Thoracic aorta (tissue), 2 donors: Measurements from ENCODE around the gene MCUB. TPM values are rescaled to one million over a fixed set of nuclear protein-coding genes. Genes with fewer than 3 reads are reported as not detected.
"Not testable (repeated sequence)": the region's sequence is repeated elsewhere in the genome, so short reads cannot be mapped to it uniquely, and the experiment has no call there.

Experiments used
- ATAC-seq: fragments of 150-250 bp; one replicate; pipeline ENCODE4 v1.8.0; 2017; ENCODE audit warnings: low read depth; ENCODE audit not compliant: insufficient number of reproducible peaks, low FRiP score
- DNase-seq: peaks from one replicate; pipeline ENCODE4 v3.0.0-alpha.2; 2020; ENCODE audit warnings: low spot score
- H3K27ac ChIP-seq, 2 donors: fragments of 200-600 bp; sonication (generic); 1 replicate in 1 of 2; 2 replicates in 1 of 2; pipeline ENCODE4 v1.5.1; 2016; ENCODE audit warnings: mild to moderate bottlenecking in 2 of 2, moderate library complexity in 2 of 2
- H3K27me3 ChIP-seq: fragments of 200-600 bp; sonication (generic); replicated peaks from 2 replicates; pipeline ENCODE4 v1.6.0; 2016; ENCODE audit warnings: mild to moderate bottlenecking; ENCODE audit not compliant: insufficient read depth
- H3K36me3 ChIP-seq: fragments of 200-600 bp; sonication (generic); one replicate; pipeline ENCODE4 v1.5.1; 2016
- H3K4me1 ChIP-seq, 2 donors: fragments of 200-600 bp; sonication (generic); 1 replicate in 1 of 2; 2 replicates in 1 of 2; pipeline versions ENCODE4 v1.5.1 to v1.6.0; 2016; ENCODE audit warnings: low read depth in 2 of 2, mild to moderate bottlenecking in 1 of 2; ENCODE audit not compliant: control insufficient read depth in 1 of 2
- H3K4me3 ChIP-seq: fragments of 200-600 bp; sonication (generic); 2 replicates; pipeline ENCODE4 v1.5.1; 2016; ENCODE audit warnings: mild to moderate bottlenecking
- H3K9me3 ChIP-seq: fragments of 200-600 bp; sonication (generic); 2 replicates; pipeline ENCODE4 v1.5.1; 2016
- CTCF ChIP-seq: fragments of 200-600 bp; sonication (generic); IDR thresholded peaks from one replicate; pipeline ENCODE4 v1.5.1; 2019; ENCODE audit warnings: antibody characterized with exemption
- total RNA-seq, 2 donors: library from RNA; depleted of rRNA; stranded (reverse); fragments of >200 nt; gene quantifications; one replicate each; pipeline versions ENCODE4 v1.1.0 to v1.2.3, GENCODE V29; 2016

MCUB gene
- total RNA-seq, 2 donors from 2014 or later: 44.3 to 45.0 TPM

- Histone ChIP-seq H3K4me3 (no peak overlapping the region), H3K9me3 (no peaks in the 10 kb centered on the region), H3K4me1 (no peaks in the 10 kb centered on the region), H3K27me3 (no peaks in the 10 kb centered on the region), H3K36me3 (no peaks in the 10 kb centered on the region), H3K27ac (no peak overlapping the region)
- no peak for DNase-seq
- TF ChIP-seq CTCF: no peak
- no peak for ATAC-seq
Observed at GRCh38 chr4:109676886-109677285, 116.8 kb downstream of the MCUB start.

GRCh38 chr4:109678472-109678871, 118.4 kb downstream of the MCUB start:
- H3K36me3 ChIP-seq, H3K4me1 ChIP-seq, ATAC-seq, DNase-seq, H3K4me3 ChIP-seq, H3K27me3 ChIP-seq, H3K27ac ChIP-seq, H3K9me3 ChIP-seq: not testable (repeated sequence)

DNA sequence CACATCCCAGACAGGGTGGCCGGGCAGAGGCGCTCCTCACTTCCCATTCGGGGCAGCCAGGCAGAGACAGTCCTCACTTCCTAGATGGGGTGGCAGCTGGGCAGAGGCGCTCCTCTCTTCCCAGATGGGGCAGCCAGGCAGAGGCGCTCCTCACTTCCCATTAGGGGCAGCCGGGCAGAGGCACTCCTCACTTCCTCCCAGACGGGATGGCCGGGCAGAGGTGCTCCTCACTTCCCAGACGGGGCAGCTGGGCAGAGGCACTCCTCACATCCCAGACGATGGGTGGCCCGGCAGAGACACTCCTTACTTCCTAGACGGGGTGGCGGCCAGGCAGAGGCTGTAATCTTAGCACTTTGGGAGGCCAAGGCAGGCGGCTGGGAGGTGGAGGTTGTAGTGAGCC, 118.9 kb downstream of the MCUB start:
- H3K9me3 ChIP-seq, H3K36me3 ChIP-seq, H3K27me3 ChIP-seq, H3K4me1 ChIP-seq, H3K4me3 ChIP-seq, ATAC-seq, H3K27ac ChIP-seq, DNase-seq: not testable (repeated sequence)

DNA sequence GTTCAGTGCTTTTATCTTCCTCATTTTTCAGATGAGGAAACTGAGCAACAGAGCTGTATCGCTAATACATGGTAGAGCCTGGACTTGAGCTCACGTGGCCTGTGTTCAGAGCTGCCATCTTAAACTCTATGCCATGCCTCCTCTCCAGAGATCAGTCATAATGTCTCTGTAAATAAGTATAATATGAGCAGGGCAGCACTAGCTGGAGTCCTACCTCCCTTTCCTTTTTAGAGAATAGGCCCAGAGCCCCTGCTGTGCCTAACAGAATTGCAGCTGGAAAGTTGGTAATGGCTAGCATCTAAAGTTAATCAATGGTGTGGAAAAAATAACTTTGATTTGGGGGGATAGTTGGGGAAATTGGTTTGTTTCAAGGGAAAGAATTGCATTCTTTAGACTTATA, 122.8 kb downstream of the MCUB start:
- Histone ChIP-seq H3K4me3 (no peak overlapping the region), H3K27me3 (no peaks in the 10 kb centered on the region), H3K36me3 (no peaks in the 10 kb centered on the region), H3K4me1 (no peaks in the 10 kb centered on the region), H3K9me3 (no peaks in the 10 kb centered on the region), H3K27ac (no peak overlapping the region)
- ATAC-seq: no peak
- TF ChIP-seq CTCF: no peak
- no peak for DNase-seq

- H3K4me1 ChIP-seq: no peaks in the 10 kb centered on the region
- H3K27ac ChIP-seq: no peak overlapping the region
- H3K27me3 ChIP-seq: no peaks in the 10 kb centered on the region
- no peak overlapping the region for H3K4me3 ChIP-seq
- no peaks in the 10 kb centered on the region for H3K9me3 ChIP-seq
- DNase-seq (no peak), ATAC-seq (no peak)
- TF ChIP-seq CTCF: no peak
- peaks cover under 1% of the 10 kb centered on the region for H3K36me3 ChIP-seq
Observed at GRCh38 chr4:109683621-109684253, 123.7 kb downstream of the MCUB start.

GRCh38 chr4:109684727-109685126, 124.7 kb downstream of the MCUB start:
- Histone ChIP-seq H3K9me3 (no peaks in the 10 kb centered on the region), H3K36me3 (peaks cover 4% of the 10 kb centered on the region), H3K27me3 (no peaks in the 10 kb centered on the region), H3K4me3 (no peak overlapping the region), H3K27ac (no peak overlapping the region), H3K4me1 (no peaks in the 10 kb centered on the region)
- DNase-seq (no peak), ATAC-seq (no peak)
- no peak for TF ChIP-seq CTCF
